ENCODE measurements around the gene RPS6KA3. TPM values are rescaled to one million over a fixed set of nuclear protein-coding genes. Genes with fewer than 3 reads are reported as not detected.

The RPS6KA3 gene
- total and polyA plus RNA-seq, 10 donors, result 8.4 to 85.9 (median 60.4) TPM

DNA sequence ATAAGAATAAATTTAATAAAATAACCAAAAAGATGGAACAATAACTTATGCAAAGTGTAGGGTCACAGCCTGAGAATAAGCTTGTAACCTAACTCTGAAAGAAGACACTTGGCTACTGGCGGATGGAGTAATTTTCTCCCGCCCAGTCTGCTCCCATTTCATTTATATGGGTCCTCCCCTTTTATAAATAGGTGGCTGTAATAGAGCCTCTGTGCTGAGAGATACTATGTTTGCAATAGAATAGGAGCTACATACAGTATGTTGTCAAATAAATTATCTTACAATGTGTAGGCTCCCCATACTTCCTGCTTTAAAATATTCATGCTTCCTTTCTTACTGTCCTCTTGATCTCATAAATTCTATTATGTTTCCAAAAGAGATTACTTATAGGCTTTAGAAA, 28.2 kb upstream of the RPS6KA3 start:
- DNase-seq, result no peak
- H3K4me3 ChIP-seq, result no peak overlapping the region
- H3K9me3 ChIP-seq, result peaks cover 0 to 7% (median 0%) of the 10 kb centered on the region in 8 donors
- no peaks in the 10 kb centered on the region for H3K4me1 ChIP-seq
- H3K36me3 ChIP-seq, result no peaks in the 10 kb centered on the region
- peaks cover 0 to 4% (median 0%) of the 10 kb centered on the region in 7 donors for H3K27me3 ChIP-seq (replicated peaks in 1 of 7)
- WGBS, 5 donors, result 83 to 98% (median 92%) methylated on average over 2 of the region's 2 CpGs
- intact Hi-C loops (cut with DNase I; ENCODE audit: low total_unique reads), result no loop called here
- TF ChIP-seq POLR2A (IDR thresholded peaks at IDR 0.05), result no peak
- no peak for TF ChIP-seq CTCF (IDR thresholded peaks at IDR 0.05 in 8 of 11, conservative IDR thresholded peaks at IDR 0.05 in 3 of 11)
- no peak for TF ChIP-seq POLR2AphosphoS5 (IDR thresholded peaks at IDR 0.05)
- no peak overlapping the region for H3K27ac ChIP-seq

DNA sequence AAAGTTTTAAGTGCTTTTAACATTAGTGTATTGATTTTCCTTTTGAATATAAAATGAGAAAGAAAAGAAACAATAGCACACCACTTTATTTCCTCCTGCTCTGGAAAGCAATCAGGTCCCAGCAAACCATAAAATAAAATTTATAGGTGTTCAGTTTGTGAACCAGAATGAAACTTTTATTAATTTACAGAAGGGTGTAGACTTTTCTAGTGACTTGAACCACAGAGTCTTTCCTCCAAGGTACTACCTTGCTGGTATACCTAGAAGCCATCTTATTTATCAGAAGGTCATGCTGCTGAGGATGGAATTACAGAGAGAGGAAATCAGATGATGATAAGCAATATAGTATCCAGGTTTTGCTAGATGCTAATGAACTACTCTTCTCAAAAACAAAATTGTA, 27.6 kb upstream of the RPS6KA3 start:
- intact Hi-C loops (cut with DNase I; ENCODE audit: low total_unique reads), result no loop called here
- Histone ChIP-seq H3K36me3 (no peaks in the 10 kb centered on the region), H3K4me3 (no peak overlapping the region), H3K9me3 (peaks cover 0 to 7% (median 0%) of the 10 kb centered on the region in 8 donors), H3K27ac (no peak overlapping the region), H3K27me3 (replicated peaks in 1 of 7) (peaks cover 0 to 4% (median 0%) of the 10 kb centered on the region in 7 donors), H3K4me1 (no peaks in the 10 kb centered on the region)
- TF ChIP-seq POLR2AphosphoS5 (IDR thresholded peaks at IDR 0.05), result no peak
- no peak for TF ChIP-seq POLR2A (IDR thresholded peaks at IDR 0.05)
- no peak for DNase-seq

DNA sequence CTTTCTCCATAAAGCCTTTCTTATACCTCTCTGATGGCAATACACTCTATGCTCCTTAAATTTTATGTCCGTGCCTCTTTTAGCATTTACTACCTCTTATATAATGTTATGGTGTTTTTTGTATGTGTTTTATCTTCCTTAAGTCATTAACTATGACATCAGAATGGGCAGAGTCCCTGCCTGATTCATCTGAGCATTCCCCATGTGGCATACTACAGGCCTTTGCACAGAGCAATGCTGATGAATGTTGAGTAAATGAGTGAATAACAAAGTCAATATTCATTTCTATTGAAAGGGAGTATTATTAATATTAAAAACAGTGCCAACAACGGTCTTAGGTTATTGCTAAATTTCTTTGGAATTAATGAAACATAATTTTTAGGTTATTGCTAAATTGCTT, 18.8 kb upstream of the RPS6KA3 start:
- Histone ChIP-seq H3K4me3 (no peak overlapping the region), H3K9me3 (peaks cover 0 to 6% (median 0%) of the 10 kb centered on the region in 8 donors), H3K36me3 (no peaks in the 10 kb centered on the region), H3K4me1 (no peaks in the 10 kb centered on the region), H3K27me3 (replicated peaks in 1 of 7) (no peaks in the 10 kb centered on the region), H3K27ac (no peak overlapping the region)
- DNase-seq, result no peak
- WGBS, 5 donors, result 53 to 89% (median 84%) methylated on average over 2 of the region's 2 CpGs
- intact Hi-C loops (cut with DNase I; ENCODE audit: low total_unique reads), result no loop called here
- TF ChIP-seq CTCF (IDR thresholded peaks at IDR 0.05 in 8 of 11, conservative IDR thresholded peaks at IDR 0.05 in 3 of 11), result no peak
- no peak for TF ChIP-seq POLR2AphosphoS5 (IDR thresholded peaks at IDR 0.05)
- no peak for TF ChIP-seq POLR2A (IDR thresholded peaks at IDR 0.05)

- DNase-seq, result no peak
- Histone ChIP-seq H3K36me3 (no peaks in the 10 kb centered on the region), H3K27ac (no peak overlapping the region), H3K27me3 (replicated peaks in 1 of 7) (no peaks in the 10 kb centered on the region), H3K9me3 (peaks cover 0 to 6% (median 0%) of the 10 kb centered on the region in 8 donors), H3K4me1 (no peaks in the 10 kb centered on the region), H3K4me3 (no peak overlapping the region)
- TF ChIP-seq POLR2A (IDR thresholded peaks at IDR 0.05), result no peak
- no peak for TF ChIP-seq CTCF (IDR thresholded peaks at IDR 0.05 in 8 of 11, conservative IDR thresholded peaks at IDR 0.05 in 3 of 11)
- TF ChIP-seq POLR2AphosphoS5 (IDR thresholded peaks at IDR 0.05), result no peak
- 84 to 100% (median 92%) methylated on average over 1 of the region's 1 CpG for WGBS, 5 donors
- intact Hi-C loops (cut with DNase I; ENCODE audit: low total_unique reads), result no loop called here
Observed at GRCh38 chrX:20284992-20285391, 18.3 kb upstream of the RPS6KA3 start.

DNA sequence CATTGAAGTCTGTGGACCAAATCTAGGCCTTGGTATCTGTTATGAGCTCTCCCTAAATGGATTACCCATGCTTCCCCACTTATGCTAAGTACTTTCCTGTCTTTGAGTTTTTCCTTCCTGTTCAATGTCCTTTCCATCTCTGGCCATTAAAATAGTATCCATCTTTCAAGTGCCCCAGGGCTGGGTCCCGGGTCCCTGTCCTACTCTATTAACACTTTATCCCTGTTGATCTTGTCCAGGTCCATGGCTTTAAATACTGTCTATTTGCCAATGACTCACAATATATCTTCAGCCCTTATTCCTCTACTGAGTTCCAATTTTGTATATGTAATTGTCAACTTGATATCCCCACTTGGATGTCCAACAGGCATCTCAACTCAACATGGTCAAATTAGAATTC, 17.7 kb upstream of the RPS6KA3 start:
- H3K36me3 ChIP-seq, result no peaks in the 10 kb centered on the region
- no peak overlapping the region for H3K4me3 ChIP-seq
- DNase-seq, result no peak
- 41 to 82% (median 73%) methylated on average over 1 of the region's 1 CpG for WGBS, 5 donors
- peaks cover 0 to 6% (median 0%) of the 10 kb centered on the region in 8 donors for H3K9me3 ChIP-seq
- H3K27me3 ChIP-seq (replicated peaks in 1 of 7), result no peaks in the 10 kb centered on the region
- no peaks in the 10 kb centered on the region for H3K4me1 ChIP-seq
- no peak overlapping the region for H3K27ac ChIP-seq
- intact Hi-C loops (cut with DNase I; ENCODE audit: low total_unique reads), result no loop called here
- no peak for TF ChIP-seq CTCF (IDR thresholded peaks at IDR 0.05 in 8 of 11, conservative IDR thresholded peaks at IDR 0.05 in 3 of 11)
- no peak for TF ChIP-seq POLR2A (IDR thresholded peaks at IDR 0.05)
- TF ChIP-seq POLR2AphosphoS5 (IDR thresholded peaks at IDR 0.05), result no peak

Measured in spleen (tissue), 11 donors.